GM23248 (cell line): ENCODE measurements around the gene SLC7A11. TPM values are rescaled to one million over a fixed set of nuclear protein-coding genes. Genes with fewer than 3 reads are reported as not detected.

Experiments used
- DNase-seq: peaks from one replicate; pipeline ENCODE4 v3.0.0-alpha.2; 2015
- H2AFZ ChIP-seq: fragments of 200-600 bp; sonication (generic); 2 replicates; pipeline ENCODE4 v1.6.1; 2016; ENCODE audit warnings: antibody characterized with exemption
- H3F3A ChIP-seq: fragments of 200-600 bp; sonication (generic); 2 replicates; pipeline ENCODE4 v1.6.1; 2016; ENCODE audit warnings: mild to moderate bottlenecking, antibody characterized with exemption, mixed run types; ENCODE audit not compliant: insufficient read depth
- H3K27ac ChIP-seq: fragments of 200-600 bp; sonication (generic); 2 replicates; pipeline ENCODE4 v1.5.1; 2016; ENCODE audit warnings: mild to moderate bottlenecking
- H3K27me3 ChIP-seq: fragments of 200-600 bp; sonication (generic); replicated peaks from 2 replicates; pipeline ENCODE4 v1.6.1; 2016; ENCODE audit warnings: mild to moderate bottlenecking; ENCODE audit not compliant: insufficient read depth
- H3K36me3 ChIP-seq: fragments of 200-600 bp; sonication (generic); 2 replicates; pipeline ENCODE4 v1.6.1; 2016; ENCODE audit warnings: low read depth, mild to moderate bottlenecking
- H3K4me1 ChIP-seq: fragments of 200-600 bp; sonication (generic); 2 replicates; pipeline ENCODE4 v1.6.1; 2016; ENCODE audit warnings: mild to moderate bottlenecking; ENCODE audit not compliant: insufficient read depth
- H3K4me2 ChIP-seq: fragments of 200-600 bp; sonication (generic); one replicate; pipeline ENCODE4 v1.6.1; 2016; ENCODE audit warnings: mild to moderate bottlenecking; ENCODE audit not compliant: unreplicated experiment
- H3K4me3 ChIP-seq: fragments of 200-600 bp; sonication (generic); 2 replicates; pipeline ENCODE4 v1.5.1; 2016; ENCODE audit warnings: mild to moderate bottlenecking
- H3K79me2 ChIP-seq: fragments of 200-600 bp; sonication (generic); 2 replicates; pipeline ENCODE4 v1.6.1; 2016; ENCODE audit warnings: mild to moderate bottlenecking; ENCODE audit not compliant: insufficient read depth
- H3K9ac ChIP-seq: fragments of 200-600 bp; sonication (generic); 2 replicates; pipeline ENCODE4 v1.6.1; 2016; ENCODE audit warnings: mild to moderate bottlenecking
- H3K9me2 ChIP-seq: fragments of 200-600 bp; sonication (generic); 2 replicates; pipeline ENCODE4 v1.6.1; 2016; ENCODE audit warnings: mixed run types, mild to moderate bottlenecking, moderate library complexity; ENCODE audit not compliant: insufficient read depth
- H3K9me3 ChIP-seq: fragments of 200-600 bp; sonication (generic); one replicate; pipeline ENCODE4 v1.6.1; 2017; ENCODE audit warnings: low read depth
- H4K20me1 ChIP-seq: fragments of 200-600 bp; sonication (generic); 2 replicates; pipeline ENCODE4 v1.6.0; 2016; ENCODE audit not compliant: insufficient read depth
- EZH2 ChIP-seq: fragments of 200-600 bp; sonication (generic); IDR thresholded peaks from 2 replicates; pipeline ENCODE4 v1.6.1; 2018; ENCODE audit warnings: antibody characterized with exemption, mild to moderate bottlenecking; ENCODE audit not compliant: insufficient read depth, poor library complexity, severe bottlenecking
- EZH2phosphoT487 ChIP-seq: fragments of 200-600 bp; sonication (generic); IDR thresholded peaks from 2 replicates; pipeline ENCODE4 v1.6.1; 2018; ENCODE audit warnings: antibody characterized with exemption, moderate library complexity, mild to moderate bottlenecking, low read depth; ENCODE audit not compliant: insufficient read depth
- WGBS, 2 experiments: methylation state at CpG; one replicate each; pipeline ENCODE4 v1.1.6; 2015 to 2017; ENCODE audit warnings: low lambda C conversion rate in 2 of 2, low coverage in 1 of 2; ENCODE audit errors: missing lambda C conversion rate in 2 of 2; 5-methylcytosine and 5-hydroxymethylcytosine counted together
- in situ Hi-C: fragments of 300-500 bp; cut with MboI; formaldehyde crosslinking; loops from 2 replicates; pipeline ENCODE4 v1.15.0; 2020
- polyA plus RNA-seq: library from polyadenylated mRNA; unstranded; fragments of >200 nt; fragmentation: Nextera tagmentation; extraction: Ambion mirVana; gene quantifications from 2 replicates; pipeline ENCODE4 v1.2.1, GENCODE V29; 2016
- total RNA-seq: library from RNA; depleted of rRNA; stranded (reverse); fragments of >200 nt; shearing (Covaris generic); gene quantifications from 2 replicates; pipeline ENCODE4 v1.2.3, GENCODE V29; 2014

Gene SLC7A11
- total and polyA plus RNA-seq, 2 experiments from 2014 or later: 19.6 to 72.3 TPM

GRCh38 chr4:138252551-138252950, 10.4 kb upstream of the SLC7A11 start:
- 0 out of 2 replicates have a peak overlapping the region, but pooled peaks have one; percentile 4 for H2AFZ ChIP-seq
- in situ Hi-C loops: no loop called here
- no peak for TF ChIP-seq EZH2
- no peak for TF ChIP-seq EZH2phosphoT487

DNA sequence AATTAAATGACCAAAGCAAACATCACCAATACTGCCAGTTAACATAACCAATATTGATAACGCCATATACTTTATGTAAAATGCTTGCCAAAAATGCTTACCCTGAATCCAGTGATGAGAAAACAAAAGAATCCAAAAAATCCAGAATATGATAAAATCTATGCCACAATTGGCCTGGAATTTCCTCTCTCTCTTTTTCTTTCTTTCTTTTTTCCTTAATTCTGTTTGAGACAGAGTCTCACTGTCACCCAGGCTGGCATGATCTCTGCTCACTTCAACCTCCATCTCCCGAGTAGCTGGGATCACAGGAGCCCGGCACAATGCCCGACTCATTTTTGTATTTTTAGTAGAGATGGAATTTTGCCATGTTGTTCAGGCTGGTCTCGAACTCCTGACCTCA, 9.8 kb upstream of the SLC7A11 start:
- no peaks in the 10 kb centered on the region for H3F3A ChIP-seq
- TF ChIP-seq EZH2 (no peak), EZH2phosphoT487 (no peak)
- H3K27me3 ChIP-seq: no peaks in the 10 kb centered on the region
- 91 to 97% methylated on average over 5 of the region's 5 CpGs for WGBS, 2 experiments
- H4K20me1 ChIP-seq: no peaks in the 10 kb centered on the region
- H3K36me3 ChIP-seq: no peaks in the 10 kb centered on the region
- H3K79me2 ChIP-seq: no peaks in the 10 kb centered on the region
- no peak overlapping the region for H3K27ac ChIP-seq
- in situ Hi-C loops: no loop called here
- H3K9me3 ChIP-seq: no peaks in the 10 kb centered on the region
- no peak overlapping the region for H3K4me3 ChIP-seq
- H3K9me2 ChIP-seq: no peaks in the 10 kb centered on the region
- no peak overlapping the region for H3K9ac ChIP-seq
- DNase-seq: no peak
- H3K4me1 ChIP-seq: peaks cover 27% of the 10 kb centered on the region
- H2AFZ ChIP-seq: peak overlapping the region; percentile 43
- H3K4me2 ChIP-seq: peak overlapping the region; percentile 54

More at GRCh38 chr4:138252551-138252950, 10.4 kb upstream of the SLC7A11 start:
- Histone ChIP-seq H3F3A (no peaks in the 10 kb centered on the region), H4K20me1 (no peaks in the 10 kb centered on the region), H3K9me3 (no peaks in the 10 kb centered on the region), H3K4me1 (peaks cover 23% of the 10 kb centered on the region), H3K36me3 (no peaks in the 10 kb centered on the region), H3K4me3 (no peak overlapping the region), H3K9me2 (no peaks in the 10 kb centered on the region), H3K9ac (no peak overlapping the region), H3K79me2 (no peaks in the 10 kb centered on the region), H3K4me2 (no peak overlapping the region), H3K27ac (no peak overlapping the region), H3K27me3 (no peaks in the 10 kb centered on the region)
- WGBS, 2 experiments: 85 to 88% methylated on average over 2 of the region's 2 CpGs
- no peak for DNase-seq

GRCh38 chr4:138249132-138249531, 7.0 kb upstream of the SLC7A11 start:
- Histone ChIP-seq H3K79me2 (no peaks in the 10 kb centered on the region), H3K4me1 (peaks cover 27% of the 10 kb centered on the region), H3K4me2 (no peak overlapping the region), H3K9ac (no peak overlapping the region), H3K27me3 (no peaks in the 10 kb centered on the region), H3K4me3 (no peak overlapping the region), H4K20me1 (no peaks in the 10 kb centered on the region), H2AFZ (no peak overlapping the region), H3K9me2 (no peaks in the 10 kb centered on the region), H3F3A (no peaks in the 10 kb centered on the region), H3K27ac (no peak overlapping the region), H3K36me3 (no peaks in the 10 kb centered on the region), H3K9me3 (no peaks in the 10 kb centered on the region)
- DNase-seq: no peak
- WGBS, 2 experiments: 69 to 71% methylated on average over 2 of the region's 2 CpGs
- in situ Hi-C loops: no loop called here
- no peak for TF ChIP-seq EZH2
- no peak for TF ChIP-seq EZH2phosphoT487

GRCh38 chr4:138248058-138248457, 5.9 kb upstream of the SLC7A11 start:
- 0 out of 2 replicates have a peak overlapping the region, but pooled peaks have one; percentile 3 for H3K27ac ChIP-seq
- H2AFZ ChIP-seq: peak overlapping the region; percentile 82
- no peak overlapping the region for H3K4me2 ChIP-seq
- no peaks in the 10 kb centered on the region for H3K9me3 ChIP-seq
- no peaks in the 10 kb centered on the region for H3K27me3 ChIP-seq
- no peaks in the 10 kb centered on the region for H3K79me2 ChIP-seq
- H3K4me3 ChIP-seq: no peak overlapping the region
- 82 to 83% methylated on average over 2 of the region's 2 CpGs for WGBS, 2 experiments
- H3K4me1 ChIP-seq: peaks cover 33% of the 10 kb centered on the region
- no peak overlapping the region for H3K9ac ChIP-seq
- in situ Hi-C loops: no loop called here
- H3F3A ChIP-seq: 0 out of 2 replicates have a peak, but pooled peaks cover 3% of the 10 kb centered on the region
- H4K20me1 ChIP-seq: no peaks in the 10 kb centered on the region
- H3K9me2 ChIP-seq: no peaks in the 10 kb centered on the region
- no peak for DNase-seq
- no peaks in the 10 kb centered on the region for H3K36me3 ChIP-seq
- TF ChIP-seq EZH2phosphoT487: no peak
- TF ChIP-seq EZH2: no peak
